ENCODE measurements around the gene GAS5. TPM values are rescaled to one million over a fixed set of nuclear protein-coding genes. Genes with fewer than 3 reads are reported as not detected.

GAS5 gene
- polyA plus RNA-seq, 2 donors: 419 to 527 TPM

- H3K27ac ChIP-seq (ENCODE audit: low read depth in 2 of 2, low read length in 1 of 2): no peak overlapping the region
- no peak overlapping the region for H3K4me3 ChIP-seq (ENCODE audit: low read depth in 1 of 2, low read length in 2 of 2)
- no peaks in the 10 kb centered on the region for H3K4me1 ChIP-seq (ENCODE audit: control insufficient read depth in 2 of 2, insufficient read depth in 2 of 2, low read length in 1 of 2)
- H3K27me3 ChIP-seq (ENCODE audit: control insufficient read depth in 1 of 2, insufficient read depth in 2 of 2, low read length in 2 of 2): no peaks in the 10 kb centered on the region
- no peaks in the 10 kb centered on the region for H3K9me3 ChIP-seq (ENCODE audit: control insufficient read depth in 2 of 2, insufficient read depth in 1 of 2, low read depth in 1 of 2, low read length in 1 of 2)
- H3K36me3 ChIP-seq (ENCODE audit: control insufficient read depth in 2 of 2, insufficient read depth in 2 of 2, low read length in 1 of 2): peaks cover 0 to 2% of the 10 kb centered on the region in 2 donors
- WGBS, 2 donors: 84 to 86% methylated on average over 5 of the region's 5 CpGs
Measured at GRCh38 chr1:173871091-173871490, 3.3 kb upstream of the GAS5 start.

- H3K4me3 ChIP-seq (ENCODE audit: low read depth in 1 of 2, low read length in 2 of 2): no peak overlapping the region
- no peaks in the 10 kb centered on the region for H3K27me3 ChIP-seq (ENCODE audit: control insufficient read depth in 1 of 2, insufficient read depth in 2 of 2, low read length in 2 of 2)
- 75 to 84% methylated on average over 15 of the region's 15 CpGs for WGBS, 2 donors
- no peaks in the 10 kb centered on the region for H3K9me3 ChIP-seq (ENCODE audit: control insufficient read depth in 2 of 2, insufficient read depth in 1 of 2, low read depth in 1 of 2, low read length in 1 of 2)
- peaks cover 0 to under 1% of the 10 kb centered on the region in 2 donors for H3K36me3 ChIP-seq (ENCODE audit: control insufficient read depth in 2 of 2, insufficient read depth in 2 of 2, low read length in 1 of 2)
- peak overlapping the region in 1 of 2 donors; percentile 9 for H3K27ac ChIP-seq (ENCODE audit: low read depth in 2 of 2, low read length in 1 of 2)
- H3K4me1 ChIP-seq (ENCODE audit: control insufficient read depth in 2 of 2, insufficient read depth in 2 of 2, low read length in 1 of 2): no peaks in the 10 kb centered on the region
Measured at GRCh38 chr1:173870252-173871075, 2.7 kb upstream of the GAS5 start.

DNA sequence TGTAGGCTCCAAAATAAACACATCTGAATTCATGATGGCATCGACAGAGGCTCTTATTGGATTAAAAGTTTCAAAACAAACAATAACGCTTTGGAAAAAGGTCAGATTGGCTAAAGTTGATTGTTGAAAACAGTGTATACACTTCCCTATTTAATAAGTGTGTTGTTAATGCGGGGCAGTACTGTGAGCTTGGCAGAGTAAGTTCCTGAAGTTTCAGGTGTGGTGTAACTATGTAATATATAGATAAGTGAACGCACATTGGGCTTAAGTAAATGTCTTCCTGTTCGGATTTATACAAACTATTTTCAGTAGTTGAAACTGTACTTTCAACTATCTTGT lies 1.2 kb upstream of the GAS5 start:
- Histone ChIP-seq H3K4me3 (ENCODE audit: low read depth in 1 of 2, low read length in 2 of 2) (peak overlapping the region; percentile 83 to 92), H3K4me1 (ENCODE audit: control insufficient read depth in 2 of 2, insufficient read depth in 2 of 2, low read length in 1 of 2) (no peaks in the 10 kb centered on the region), H3K27me3 (ENCODE audit: control insufficient read depth in 1 of 2, insufficient read depth in 2 of 2, low read length in 2 of 2) (no peaks in the 10 kb centered on the region), H3K9me3 (ENCODE audit: control insufficient read depth in 2 of 2, insufficient read depth in 1 of 2, low read depth in 1 of 2, low read length in 1 of 2) (no peaks in the 10 kb centered on the region), H3K36me3 (ENCODE audit: control insufficient read depth in 2 of 2, insufficient read depth in 2 of 2, low read length in 1 of 2) (peaks cover 0 to 3% of the 10 kb centered on the region in 2 donors), H3K27ac (ENCODE audit: low read depth in 2 of 2, low read length in 1 of 2) (peak overlapping the region; percentile 96 to 98)
- 2% methylated on average over 5 of the region's 5 CpGs for WGBS, 2 donors

- Histone ChIP-seq H3K27ac (ENCODE audit: low read depth in 2 of 2, low read length in 1 of 2) (peak within 1 kb of the TSS; percentile 96 to 98), H3K36me3 (ENCODE audit: control insufficient read depth in 2 of 2, insufficient read depth in 2 of 2, low read length in 1 of 2) (peaks cover 0 to 3% of the 10 kb centered on the region in 2 donors), H3K9me3 (ENCODE audit: control insufficient read depth in 2 of 2, insufficient read depth in 1 of 2, low read depth in 1 of 2, low read length in 1 of 2) (no peaks in the 10 kb centered on the region), H3K4me1 (ENCODE audit: control insufficient read depth in 2 of 2, insufficient read depth in 2 of 2, low read length in 1 of 2) (no peaks in the 10 kb centered on the region), H3K4me3 (ENCODE audit: low read depth in 1 of 2, low read length in 2 of 2) (peak within 1 kb of the TSS; percentile 83 to 92), H3K27me3 (ENCODE audit: control insufficient read depth in 1 of 2, insufficient read depth in 2 of 2, low read length in 2 of 2) (no peaks in the 10 kb centered on the region)
- 1% methylated on average over 37 to 53 of the region's 53 CpGs for WGBS, 2 donors
Measured at GRCh38 chr1:173868266-173869020, 654 bp upstream of the GAS5 start, which contains the start of gene ZBTB37. Gene ZBTB37, plus strand, starts transcription at chr1:173868380. Its CDS starts 1,846 bp downstream, at chr1:173870226.

DNA sequence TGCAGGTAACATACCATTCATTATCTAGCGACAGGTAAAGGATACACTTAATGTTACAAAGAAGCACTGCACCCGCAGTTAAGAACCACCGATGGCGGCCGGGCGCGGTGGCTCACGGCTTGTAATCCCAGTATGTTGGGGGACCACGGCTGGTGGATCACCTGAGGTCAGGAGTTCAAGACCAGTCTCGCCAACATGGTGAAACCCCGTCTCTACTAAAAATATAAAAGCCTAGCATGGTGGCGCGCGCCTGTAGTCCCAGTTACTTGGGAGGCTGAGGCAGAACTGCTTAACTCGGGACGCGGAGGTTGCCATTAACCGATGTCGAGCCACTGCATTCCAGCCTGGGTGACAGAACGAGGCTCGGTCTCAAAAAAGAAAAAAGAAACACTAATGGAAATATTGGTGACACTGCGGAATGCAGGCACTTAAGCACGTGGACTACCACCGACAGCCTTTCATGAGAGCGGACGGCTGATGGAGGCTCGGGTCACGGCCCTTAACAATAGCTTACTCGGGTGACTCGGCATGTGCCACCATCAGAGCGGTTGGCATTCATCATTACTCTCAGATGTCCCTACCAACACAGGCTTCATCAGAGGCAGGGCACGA lies 542 bp downstream of the GAS5 start:
- no peaks in the 10 kb centered on the region for H3K27me3 ChIP-seq (ENCODE audit: control insufficient read depth in 1 of 2, insufficient read depth in 2 of 2, low read length in 2 of 2)
- H3K27ac ChIP-seq (ENCODE audit: low read depth in 2 of 2, low read length in 1 of 2): peak overlapping the region; percentile 96 to 98
- no peaks in the 10 kb centered on the region for H3K4me1 ChIP-seq (ENCODE audit: control insufficient read depth in 2 of 2, insufficient read depth in 2 of 2, low read length in 1 of 2)
- H3K9me3 ChIP-seq (ENCODE audit: control insufficient read depth in 2 of 2, insufficient read depth in 1 of 2, low read depth in 1 of 2, low read length in 1 of 2): no peaks in the 10 kb centered on the region
- 2 to 3% methylated on average over 32 of the region's 32 CpGs for WGBS, 2 donors
- H3K4me3 ChIP-seq (ENCODE audit: low read depth in 1 of 2, low read length in 2 of 2): peak overlapping the region; percentile 83 to 92
- peaks cover 7 to 8% of the 10 kb centered on the region in 2 donors for H3K36me3 ChIP-seq (ENCODE audit: control insufficient read depth in 2 of 2, insufficient read depth in 2 of 2, low read length in 1 of 2)

GRCh38 chr1:173866413-173867115 lies 1.2 kb downstream of the GAS5 start:
- Histone ChIP-seq H3K36me3 (ENCODE audit: control insufficient read depth in 2 of 2, insufficient read depth in 2 of 2, low read length in 1 of 2) (peaks cover 7 to 10% of the 10 kb centered on the region in 2 donors), H3K27me3 (ENCODE audit: control insufficient read depth in 1 of 2, insufficient read depth in 2 of 2, low read length in 2 of 2) (no peaks in the 10 kb centered on the region), H3K4me3 (ENCODE audit: low read depth in 1 of 2, low read length in 2 of 2) (peak overlapping the region; percentile 83 to 92), H3K9me3 (ENCODE audit: control insufficient read depth in 2 of 2, insufficient read depth in 1 of 2, low read depth in 1 of 2, low read length in 1 of 2) (no peaks in the 10 kb centered on the region), H3K27ac (ENCODE audit: low read depth in 2 of 2, low read length in 1 of 2) (peak overlapping the region; percentile 96 to 98), H3K4me1 (ENCODE audit: control insufficient read depth in 2 of 2, insufficient read depth in 2 of 2, low read length in 1 of 2) (no peaks in the 10 kb centered on the region)
- 7 to 16% methylated on average over 2 of the region's 2 CpGs for WGBS, 2 donors

DNA sequence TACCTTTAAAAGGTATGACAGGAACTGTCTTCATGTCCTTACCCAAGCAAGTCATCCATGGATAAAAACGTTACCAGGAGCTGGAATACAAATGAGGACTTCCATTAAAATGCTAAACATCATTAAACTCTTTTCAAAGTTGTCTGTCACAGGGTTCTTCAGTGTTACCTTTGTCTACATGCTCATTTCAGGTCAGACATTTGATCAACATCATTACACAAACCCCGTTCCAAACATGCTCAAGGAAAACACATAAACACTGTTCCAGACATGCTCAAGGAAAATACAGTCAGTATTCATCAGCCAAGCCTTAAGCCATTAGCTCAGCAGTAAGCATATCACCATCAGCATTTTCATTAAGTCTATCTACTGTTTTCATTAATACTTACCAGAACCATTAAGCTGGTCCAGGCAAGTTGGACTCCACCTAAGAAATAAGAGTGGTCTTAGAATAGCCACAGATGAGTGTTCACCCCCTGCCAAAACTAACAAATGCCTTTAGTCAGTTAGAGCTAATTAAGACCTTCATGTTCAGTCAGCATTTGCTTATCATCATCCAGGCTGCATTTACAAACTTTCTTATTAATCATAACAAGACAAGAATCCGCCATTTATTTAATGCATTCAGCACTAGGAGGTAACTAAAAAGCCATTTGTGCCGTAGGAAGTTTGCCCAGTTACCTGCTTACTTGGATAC lies 2.2 kb downstream of the GAS5 start:
- H3K27me3 ChIP-seq (ENCODE audit: control insufficient read depth in 1 of 2, insufficient read depth in 2 of 2, low read length in 2 of 2): no peaks in the 10 kb centered on the region
- peak overlapping the region in 1 of 2 donors; percentile 92 for H3K4me3 ChIP-seq (ENCODE audit: low read depth in 1 of 2, low read length in 2 of 2)
- H3K9me3 ChIP-seq (ENCODE audit: control insufficient read depth in 2 of 2, insufficient read depth in 1 of 2, low read depth in 1 of 2, low read length in 1 of 2): no peaks in the 10 kb centered on the region
- H3K4me1 ChIP-seq (ENCODE audit: control insufficient read depth in 2 of 2, insufficient read depth in 2 of 2, low read length in 1 of 2): no peaks in the 10 kb centered on the region
- 18 to 23% methylated on average over 4 of the region's 4 CpGs for WGBS, 2 donors
- peaks cover 7 to 10% of the 10 kb centered on the region in 2 donors for H3K36me3 ChIP-seq (ENCODE audit: control insufficient read depth in 2 of 2, insufficient read depth in 2 of 2, low read length in 1 of 2)
- no peak overlapping the region for H3K27ac ChIP-seq (ENCODE audit: low read depth in 2 of 2, low read length in 1 of 2)

- peaks cover 7 to 10% of the 10 kb centered on the region in 2 donors for H3K36me3 ChIP-seq (ENCODE audit: control insufficient read depth in 2 of 2, insufficient read depth in 2 of 2, low read length in 1 of 2)
- no peaks in the 10 kb centered on the region for H3K9me3 ChIP-seq (ENCODE audit: control insufficient read depth in 2 of 2, insufficient read depth in 1 of 2, low read depth in 1 of 2, low read length in 1 of 2)
- H3K4me3 ChIP-seq (ENCODE audit: low read depth in 1 of 2, low read length in 2 of 2): peak overlapping the region in 1 of 2 donors; percentile 26
- 74 to 79% methylated on average over 5 of the region's 5 CpGs for WGBS, 2 donors
- H3K4me1 ChIP-seq (ENCODE audit: control insufficient read depth in 2 of 2, insufficient read depth in 2 of 2, low read length in 1 of 2): no peaks in the 10 kb centered on the region
- H3K27ac ChIP-seq (ENCODE audit: low read depth in 2 of 2, low read length in 1 of 2): no peak overlapping the region
- no peaks in the 10 kb centered on the region for H3K27me3 ChIP-seq (ENCODE audit: control insufficient read depth in 1 of 2, insufficient read depth in 2 of 2, low read length in 2 of 2)
Measured at GRCh38 chr1:173864179-173864867, 3.5 kb downstream of the GAS5 start.
